ENCODE results near the gene HORMAD2. TPM values are rescaled to one million over a fixed set of nuclear protein-coding genes. Genes with fewer than 3 reads are reported as not detected.

HORMAD2 gene
- total and polyA plus RNA-seq, 9 of the 15 experiments (the other 6 are each of a cell fraction or from before 2014, with no cell fraction given): not detected

DNA sequence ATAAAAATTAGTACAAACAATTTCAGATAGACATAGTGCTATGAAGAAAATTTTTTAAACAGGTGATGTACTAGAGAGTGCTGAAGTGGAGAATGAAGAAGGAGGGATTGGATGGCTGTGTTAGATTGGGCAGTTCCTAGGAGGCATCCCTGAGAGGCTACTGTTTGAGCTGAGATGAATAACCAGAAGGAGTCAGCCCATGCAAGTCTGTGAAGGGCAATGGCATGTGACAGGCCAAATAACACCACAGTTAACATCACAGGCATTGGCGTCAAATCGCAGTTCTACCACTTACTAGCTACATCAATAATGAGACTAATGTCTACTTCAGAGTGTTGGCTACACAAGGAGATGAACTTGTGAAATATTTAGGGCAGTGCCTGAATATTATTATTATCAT lies 35.4 kb downstream of the HORMAD2 start:
- WGBS (ENCODE audit: insufficient coverage, low coverage, missing lambda C conversion rate): 40% methylated on average over 1 of the region's 2 CpGs
- DNase-seq (ENCODE audit: extremely low read depth in 1 of 4, low spot score in 3 of 4) (no peak), ATAC-seq (no peak), FAIRE-seq (no peak)
- Histone ChIP-seq H3K27ac (ENCODE audit: extremely low read depth, low read depth, low read length) (no peak overlapping the region), H4K20me1 (replicated peaks; ENCODE audit: control insufficient read depth, insufficient read depth, low read length) (no peaks in the 10 kb centered on the region; the same call in 1 of the 2 replicates), H3K27me3 (ENCODE audit: control insufficient read depth in 2 of 2, insufficient read depth in 2 of 2, low read length in 2 of 2) (peaks cover 0 to 4% of the 10 kb centered on the region in 2 experiments; a peak in 2 of 5 replicates), H3K9ac (ENCODE audit: insufficient read depth in 1 of 2, low read depth in 2 of 2, low read length in 2 of 2) (no peak overlapping the region), H3K4me3 (no peak overlapping the region), H2AFZ (ENCODE audit: low read depth, low read length) (no peak overlapping the region), H3K79me2 (ENCODE audit: control insufficient read depth, insufficient read depth, low read length) (no peaks in the 10 kb centered on the region), H3K9me1 (ENCODE audit: control insufficient read depth, insufficient read depth, low read length) (no peaks in the 10 kb centered on the region), H3K4me1 (replicated peaks in 1 of 2; ENCODE audit: control insufficient read depth in 2 of 2, insufficient read depth in 2 of 2, low read length in 2 of 2) (no peaks in the 10 kb centered on the region), H3K4me2 (ENCODE audit: insufficient read depth, low read length) (no peak overlapping the region), H3K36me3 (ENCODE audit: control insufficient read depth, insufficient read depth, low read length) (no peaks in the 10 kb centered on the region), H3K9me3 (replicated peaks; ENCODE audit: control insufficient read depth, insufficient read depth, low read depth, low read length) (no peaks in the 10 kb centered on the region)
- POLR2A ChIA-PET: no interaction called here
- no peak for TF ChIP-seq BRD4 (IDR thresholded peaks at IDR 0.05)
- no peak for TF ChIP-seq HDAC8 (tag; IDR thresholded peaks at IDR 0.05)
- no peak for TF ChIP-seq CHD7 (IDR thresholded peaks at IDR 0.05; ENCODE audit: low read depth, low read length)
- TF ChIP-seq C11orf30 (IDR thresholded peaks at IDR 0.05; ENCODE audit: low read depth): no peak
- TF ChIP-seq ZNF175 (CRISPR knock-in tag; IDR thresholded peaks at IDR 0.05; ENCODE audit: low read depth): no peak
- no peak for TF ChIP-seq ZBTB8A (IDR thresholded peaks at IDR 0.05; ENCODE audit: partially characterized antibody)
- no peak for TF ChIP-seq HMG20A (CRISPR knock-in tag; conservative IDR thresholded peaks at IDR 0.05)
- TF ChIP-seq STAT5A (IDR thresholded peaks at IDR 0.05; ENCODE audit: borderline replicate concordance, low read length): no peak
- intact Hi-C loops (cut with micrococcal nuclease) (no loop called here), in situ Hi-C loops (cut with MboI) (loop anchor here (25.0 kb wide), 2 partner anchors 272 to 372 kb away; partner anchors contain the start of genes RNF215 and SEC14L2)
- BruUV-seq (replicated peaks): no TSS peak
- CTCF ChIA-PET (ENCODE audit: low intra/inter-chr PET ratio): interaction anchor here (0.8 kb wide), 1 partner anchor 141 kb away, joined by 4 read pairs; no protein-coding TSS in a partner anchor
